Stimulated activated CD4-positive, alpha-beta T cell treated with anti-CD3 and anti-CD28 coated beads, Interleukin-1b, Interleukin-23, amount 100 ng/mL, for 24 hours (primary cell): ENCODE data around the gene BTBD10.
"Not testable (repeated sequence)": the region's sequence is repeated elsewhere in the genome, so short reads cannot be mapped to it uniquely, and the experiment has no call there.

Source experiments
- DNase-seq, 4 experiments: peaks; one replicate each; pipeline ENCODE4 v3.0.0-alpha.2; 2020; ENCODE audit warnings: low read depth in 4 of 4, low spot score in 1 of 4

BTBD10 gene

DNA sequence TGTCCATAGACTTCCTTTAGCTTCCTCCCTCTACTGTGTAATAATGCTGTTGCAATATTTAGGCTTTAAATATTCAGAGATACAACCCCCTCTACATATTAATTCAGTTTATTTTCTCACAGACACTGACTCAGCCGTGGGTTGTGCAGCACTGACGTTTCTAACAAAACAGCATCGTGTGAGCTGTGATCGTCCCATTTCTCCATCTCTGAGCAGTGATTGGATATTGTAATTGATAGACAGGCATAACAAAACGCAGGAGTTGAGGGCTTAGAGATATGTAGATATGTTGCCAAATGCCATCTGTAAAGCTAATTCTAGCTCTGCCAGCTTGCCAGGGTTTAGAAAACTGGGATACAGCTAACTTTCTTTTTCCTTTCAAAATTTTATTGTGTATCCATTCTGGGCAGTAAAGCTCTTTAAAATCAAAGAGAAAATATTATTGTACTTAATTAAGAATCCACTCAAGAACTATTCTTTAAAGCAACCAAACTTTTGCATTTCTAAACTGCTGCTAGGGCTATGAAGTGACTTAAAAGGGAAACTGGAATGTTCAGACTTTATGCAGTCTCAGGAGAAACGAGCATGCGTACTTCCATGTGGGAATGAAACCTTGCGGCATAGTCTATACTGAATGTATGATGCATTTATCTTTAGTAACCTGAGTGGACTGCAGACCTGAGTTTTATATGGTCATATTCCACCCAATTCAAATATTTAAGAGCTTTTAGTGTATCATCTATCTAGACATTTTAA lies 22.7 kb downstream of the BTBD10 start:
- DNase-seq: no peak

DNA sequence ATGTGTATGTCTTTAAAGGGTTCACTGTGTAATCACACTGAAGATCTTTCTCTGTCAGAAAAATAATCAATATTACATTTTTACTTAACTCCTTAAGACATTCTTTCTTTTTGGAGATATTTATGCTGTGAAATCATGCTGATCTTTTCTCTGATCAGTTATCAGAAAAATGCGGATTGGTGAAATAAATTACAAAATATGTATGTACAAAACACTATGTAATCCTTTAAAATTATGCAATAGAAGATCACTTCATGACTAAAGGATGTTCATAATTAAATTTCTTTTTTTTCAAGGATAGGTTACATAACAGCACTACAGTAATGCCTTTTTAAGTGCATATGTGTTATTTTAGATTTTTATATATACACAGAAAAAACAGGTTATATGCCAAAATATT lies 24.7 kb downstream of the BTBD10 start:
- DNase-seq: no peak

DNA sequence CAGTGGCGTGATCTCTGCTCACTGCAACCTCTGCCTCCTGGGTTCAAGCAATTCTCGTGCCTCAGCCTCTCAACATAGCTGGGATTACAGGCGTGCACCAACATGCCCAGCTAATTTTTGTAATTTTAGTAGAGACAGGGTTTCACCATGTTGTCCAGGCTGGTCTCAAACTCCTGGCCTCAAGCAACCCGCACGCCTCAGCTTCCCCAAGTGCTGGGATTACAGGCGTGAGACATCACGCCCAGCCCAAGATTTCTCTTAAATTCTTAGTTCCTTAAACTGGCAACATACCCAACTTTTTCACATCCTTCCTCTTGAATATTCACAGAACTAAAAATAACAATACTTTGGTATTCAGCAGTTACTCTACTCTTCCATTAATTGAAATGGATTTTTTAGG lies 26.2 kb downstream of the BTBD10 start:
- DNase-seq: not testable (repeated sequence)

DNA sequence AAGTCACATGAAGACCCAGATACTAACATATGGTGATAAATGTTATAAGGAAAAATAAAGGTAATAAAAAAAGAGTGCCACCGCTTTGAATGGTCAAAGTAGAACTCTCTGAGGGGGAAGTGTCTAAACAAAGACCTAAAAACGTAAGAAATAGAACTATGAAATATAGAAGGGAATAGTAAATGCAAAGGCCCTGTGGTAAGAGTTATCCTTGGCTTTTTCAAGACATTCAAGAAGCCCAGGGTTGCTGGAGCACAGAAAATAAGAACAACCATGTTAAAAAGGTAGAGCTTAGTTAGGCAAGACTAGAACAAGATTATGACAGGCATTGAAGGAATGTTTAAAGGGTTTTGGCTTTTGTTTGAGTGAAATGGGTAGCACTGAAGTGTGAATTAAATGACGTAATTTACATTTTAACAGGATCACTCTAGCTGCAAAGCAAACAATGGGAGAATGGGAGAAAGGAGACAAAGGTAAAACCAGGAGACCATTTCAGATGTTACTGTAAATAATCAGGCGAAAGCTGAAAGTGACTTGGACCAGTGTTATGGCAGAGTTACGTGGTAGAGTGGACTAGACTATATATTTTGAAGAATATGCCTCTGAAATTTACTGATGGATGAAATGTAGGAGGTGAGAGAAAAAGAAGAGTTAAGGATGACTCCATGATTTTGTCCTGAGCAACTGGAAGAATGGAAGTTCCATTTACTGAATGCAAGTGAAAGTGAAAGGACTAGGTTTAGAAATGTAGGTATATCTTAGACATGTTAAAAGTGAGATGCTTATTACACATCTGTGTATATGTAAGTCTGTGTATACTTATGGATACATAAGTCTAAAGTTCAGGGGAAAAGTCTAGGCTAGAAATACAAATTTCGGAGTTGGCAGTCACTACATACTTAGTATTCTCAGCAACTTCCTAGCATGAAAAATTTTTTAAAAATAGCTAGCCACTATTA lies 28.5 kb downstream of the BTBD10 start:
- no peak for DNase-seq

DNA sequence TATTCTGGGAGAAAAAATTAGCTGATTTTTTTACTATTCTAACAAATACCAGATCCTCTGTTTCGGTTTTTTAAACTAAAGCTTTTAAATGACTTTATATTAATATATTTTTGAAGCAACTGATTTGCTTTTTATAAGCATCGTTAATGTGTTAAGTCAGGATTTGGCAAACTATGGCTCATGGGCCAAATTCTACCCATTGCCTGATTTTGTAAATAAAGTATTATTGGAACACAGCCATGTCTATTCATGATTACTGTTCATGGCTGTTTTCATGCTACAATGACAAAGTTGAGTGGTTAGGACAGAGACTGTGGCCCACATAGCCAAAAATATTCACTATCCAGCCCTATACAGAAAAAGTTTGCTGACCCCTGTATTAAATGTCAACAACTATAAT lies 29.6 kb downstream of the BTBD10 start:
- DNase-seq: no peak

DNA sequence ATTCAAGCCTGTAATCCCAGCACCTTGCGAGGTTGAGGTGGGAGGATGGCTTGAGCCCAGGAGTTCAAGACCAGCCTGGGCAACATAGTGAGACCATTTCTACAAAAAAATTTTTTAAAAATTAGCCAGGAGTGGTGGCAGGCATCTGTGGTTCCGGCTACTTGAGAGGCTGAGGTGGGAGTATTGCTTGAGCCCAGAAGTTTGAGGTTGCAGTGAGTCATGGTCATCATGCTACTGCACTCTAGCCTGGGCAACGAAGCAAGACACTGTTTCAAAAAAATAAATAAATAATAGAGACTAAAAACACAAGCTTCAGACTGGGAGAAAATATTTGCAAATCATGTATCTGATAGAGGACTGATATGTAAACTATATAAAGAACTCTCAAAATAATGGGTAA lies 33.2 kb downstream of the BTBD10 start:
- DNase-seq: no peak

DNA sequence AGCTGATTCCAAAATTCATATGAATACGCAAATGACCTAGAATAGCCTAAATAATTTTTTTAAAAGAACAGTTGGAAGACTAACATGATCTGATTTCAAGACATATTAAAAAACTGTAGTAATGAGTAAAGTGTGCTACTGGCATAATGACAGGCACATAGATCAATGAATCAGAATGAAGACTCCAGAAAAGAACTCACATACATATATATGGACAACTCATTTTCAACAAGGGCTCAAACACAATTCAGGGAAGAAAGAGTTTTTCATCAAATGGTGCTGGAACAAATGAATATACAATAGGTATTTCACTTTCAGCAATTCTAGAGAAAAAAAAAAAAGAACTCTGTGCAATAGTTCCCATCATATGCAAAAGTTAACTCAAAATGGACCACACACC lies 33.7 kb downstream of the BTBD10 start:
- DNase-seq: no peak

DNA sequence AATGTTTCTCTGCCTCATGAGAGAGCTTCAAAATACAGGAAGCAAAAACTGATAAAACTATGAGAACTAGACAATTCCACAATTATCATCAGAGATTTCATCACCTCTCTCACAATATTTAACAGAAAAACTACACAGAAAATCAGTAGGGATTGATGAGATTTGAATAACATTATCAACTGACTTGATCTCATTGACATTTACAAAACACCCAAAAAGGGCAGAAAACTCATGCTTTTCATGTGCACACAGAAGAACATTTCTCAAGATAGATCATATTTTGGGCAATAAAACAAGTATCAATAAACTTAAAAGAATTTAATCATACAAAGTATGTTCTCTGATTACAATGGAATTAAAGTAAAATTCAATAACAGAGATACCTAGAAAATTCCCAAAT lies 35.6 kb downstream of the BTBD10 start:
- no peak for DNase-seq

DNA sequence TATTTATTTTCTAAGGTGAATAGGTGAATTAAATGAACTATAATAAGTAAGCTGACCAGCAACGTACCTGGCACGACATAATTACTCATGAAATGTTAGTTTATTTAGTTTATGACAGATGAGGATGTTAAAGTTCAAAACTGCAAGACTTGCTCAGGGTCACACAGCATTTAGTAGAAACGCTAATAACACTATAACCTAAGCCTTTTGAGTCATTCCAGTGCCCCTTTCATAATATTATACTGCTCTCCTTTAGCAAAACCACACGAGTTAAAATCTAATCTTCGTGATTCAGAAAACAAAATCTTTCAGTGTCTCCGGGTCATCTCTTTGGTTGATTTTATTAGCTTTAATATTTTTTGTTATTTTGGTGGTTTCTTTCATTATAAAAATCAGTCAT lies 39.6 kb downstream of the BTBD10 start:
- no peak for DNase-seq

DNA sequence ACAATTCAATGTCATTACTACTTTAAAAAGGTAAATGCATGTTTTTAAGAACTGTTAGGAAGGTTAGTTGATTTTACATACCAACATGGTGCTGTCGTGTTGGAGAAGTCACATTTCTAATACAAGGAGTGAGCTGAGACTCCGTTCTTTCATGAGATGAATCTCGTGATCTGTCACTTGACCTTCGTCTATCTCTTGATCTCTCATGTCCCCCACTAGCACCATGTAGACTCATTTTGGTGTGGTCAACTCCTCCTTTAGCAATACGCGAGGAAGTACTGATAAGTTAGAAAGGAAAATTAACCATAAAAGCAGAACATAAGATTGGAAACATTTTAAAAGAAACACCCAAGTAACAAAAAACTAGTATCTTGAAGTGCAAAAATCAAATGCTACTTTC lies 41.5 kb downstream of the BTBD10 start:
- DNase-seq: no peak

DNA sequence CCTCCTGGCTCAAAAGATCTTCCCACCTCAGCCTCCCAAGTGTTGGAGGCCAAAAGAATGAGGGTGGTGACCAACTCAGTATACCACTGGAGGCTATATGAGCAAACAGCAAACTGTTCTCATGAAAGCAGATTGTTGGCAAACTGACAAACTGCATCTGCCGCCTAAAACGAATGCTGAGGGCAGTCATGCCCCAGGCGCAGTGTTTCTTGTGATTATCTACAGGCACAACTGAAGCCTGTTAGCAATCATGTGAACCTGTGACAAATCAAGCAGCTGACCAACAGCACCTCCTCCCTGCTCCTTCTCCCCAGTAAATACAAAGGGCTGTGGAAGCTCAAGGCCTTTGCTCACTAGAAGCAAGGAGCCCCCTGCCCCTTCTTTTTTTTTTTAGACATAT lies 47.8 kb downstream of the BTBD10 start:
- no peak for DNase-seq

DNA sequence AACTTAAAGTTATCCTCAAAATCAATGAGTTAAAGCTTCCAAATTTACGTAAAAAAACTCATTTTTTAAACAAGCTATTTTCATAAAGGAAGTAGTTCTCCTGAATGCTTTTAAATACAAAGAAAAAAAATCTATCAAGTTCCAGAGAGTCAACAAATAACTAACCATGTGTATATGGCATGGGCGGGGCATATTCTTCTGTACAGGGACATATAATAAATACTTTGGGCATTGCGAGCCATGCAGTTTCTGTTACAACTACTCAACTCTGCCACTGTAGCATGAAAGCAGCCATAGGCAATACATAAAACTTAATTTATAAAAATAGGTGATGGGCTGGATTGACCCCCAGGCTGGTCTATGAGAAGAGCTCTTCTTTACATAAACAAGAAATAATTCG lies 57.8 kb downstream of the BTBD10 start:
- DNase-seq: no peak

DNA sequence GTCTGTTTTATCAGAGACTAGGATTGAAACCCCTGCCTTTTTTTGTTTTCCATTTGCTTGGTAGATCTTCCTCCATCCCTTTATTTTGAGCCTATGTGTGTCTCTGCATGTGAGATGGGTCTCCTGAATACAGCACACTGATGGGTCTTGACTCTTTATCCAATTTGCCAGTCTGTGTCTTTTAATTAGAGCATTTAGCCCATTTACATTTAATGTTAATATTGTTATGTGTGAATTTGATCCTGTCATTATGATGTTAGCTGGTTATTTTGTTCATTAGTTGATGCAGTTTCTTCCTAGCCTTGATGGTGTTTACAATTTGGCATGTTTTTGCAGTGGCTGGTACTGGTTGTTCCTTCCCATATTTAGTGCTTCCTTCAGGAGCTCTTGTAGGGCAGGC lies 64.7 kb downstream of the BTBD10 start:
- not testable (repeated sequence) for DNase-seq

DNA sequence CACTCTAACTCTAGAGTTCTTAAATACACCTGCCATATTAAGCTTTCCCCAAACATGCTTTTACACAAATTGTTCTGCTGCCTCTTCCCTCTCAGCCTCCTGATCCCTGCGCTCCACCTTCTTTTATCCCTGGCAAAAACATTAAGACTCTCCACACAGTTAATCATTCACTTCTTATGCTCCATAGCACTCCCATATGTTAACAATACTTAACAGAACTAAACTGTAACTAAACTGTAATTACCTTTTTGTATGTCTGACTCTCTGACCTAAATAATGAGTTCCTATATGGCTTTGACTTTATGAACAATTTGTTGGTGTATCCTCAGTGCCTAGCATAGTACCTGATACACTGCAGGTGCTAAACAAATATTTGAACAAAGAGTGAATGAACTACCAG lies 71.8 kb downstream of the BTBD10 start:
- DNase-seq: no peak

DNA sequence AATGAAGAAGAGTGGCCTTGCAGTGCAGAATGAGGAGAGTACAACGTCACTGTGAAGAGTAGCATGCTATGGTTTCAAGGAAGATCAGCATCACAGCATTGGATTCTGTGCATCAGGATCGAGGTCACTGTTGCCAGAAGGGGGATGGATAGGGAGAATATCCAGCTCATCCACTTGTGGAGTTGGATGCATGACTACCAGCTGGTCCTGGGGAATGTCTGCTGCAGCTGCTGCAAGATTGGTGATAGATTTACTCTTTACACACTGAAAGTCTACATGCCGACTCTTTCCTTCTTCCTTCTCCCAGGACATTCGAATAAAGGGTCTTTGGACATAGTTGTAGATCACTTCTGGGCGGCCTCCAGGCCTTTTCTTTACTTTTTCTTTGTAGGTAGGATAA lies 74.3 kb downstream of the BTBD10 start:
- DNase-seq: no peak

DNA sequence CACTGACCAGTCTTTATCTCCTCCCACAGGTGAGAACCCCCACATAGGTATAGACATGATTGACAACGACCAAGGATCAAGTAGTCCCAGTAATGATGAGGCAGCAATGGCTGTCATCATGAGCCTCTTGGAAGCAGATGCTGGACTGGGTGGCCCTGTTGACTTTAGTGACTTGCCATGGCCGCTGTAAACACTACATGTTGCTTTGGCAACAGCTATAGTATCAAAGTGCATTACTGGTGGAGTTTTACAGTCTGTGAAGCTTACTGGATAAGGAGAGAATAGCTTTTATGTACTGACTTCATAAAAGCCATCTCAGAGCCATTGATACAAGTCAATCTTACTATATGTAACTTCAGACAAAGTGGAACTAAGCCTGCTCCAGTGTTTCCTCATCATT lies 76.5 kb downstream of the BTBD10 start:
- no peak for DNase-seq

DNA sequence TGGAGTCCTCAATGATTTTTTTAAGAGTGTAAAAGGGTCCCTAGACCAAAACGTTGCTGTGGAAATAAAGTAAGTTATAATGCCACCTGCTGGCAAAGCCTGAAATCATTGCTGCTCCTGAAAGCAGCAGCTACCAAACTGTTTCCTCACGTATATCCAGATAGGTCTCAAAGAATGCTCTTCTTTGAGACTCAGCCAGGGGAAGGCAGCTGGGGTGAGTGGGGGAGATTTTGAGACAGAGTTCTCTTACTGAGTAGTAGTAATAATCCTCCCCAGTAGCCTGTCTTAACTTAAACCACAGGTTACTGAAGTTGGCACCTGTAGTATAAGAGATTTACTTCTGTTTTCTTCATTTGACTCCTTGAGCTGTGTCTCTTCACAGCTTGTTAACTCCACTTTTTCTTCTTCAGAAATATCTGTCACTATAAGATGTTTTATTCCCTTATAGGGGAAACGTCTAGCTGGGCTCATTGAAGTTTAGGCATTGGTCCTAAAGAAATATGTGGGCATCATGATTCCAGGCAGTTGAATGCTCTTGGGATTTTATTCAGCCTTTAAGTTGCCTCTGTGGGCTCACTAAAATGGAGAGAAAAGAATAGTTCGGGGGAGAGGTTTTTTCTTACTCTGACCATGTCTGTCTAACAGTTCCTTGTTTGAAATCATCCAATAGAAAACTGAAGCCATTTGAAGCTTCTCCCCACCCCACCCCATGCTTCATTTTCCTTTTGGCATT lies 77.9 kb downstream of the BTBD10 start:
- peak in 2 of 4 experiments; percentile 4 for DNase-seq

DNA sequence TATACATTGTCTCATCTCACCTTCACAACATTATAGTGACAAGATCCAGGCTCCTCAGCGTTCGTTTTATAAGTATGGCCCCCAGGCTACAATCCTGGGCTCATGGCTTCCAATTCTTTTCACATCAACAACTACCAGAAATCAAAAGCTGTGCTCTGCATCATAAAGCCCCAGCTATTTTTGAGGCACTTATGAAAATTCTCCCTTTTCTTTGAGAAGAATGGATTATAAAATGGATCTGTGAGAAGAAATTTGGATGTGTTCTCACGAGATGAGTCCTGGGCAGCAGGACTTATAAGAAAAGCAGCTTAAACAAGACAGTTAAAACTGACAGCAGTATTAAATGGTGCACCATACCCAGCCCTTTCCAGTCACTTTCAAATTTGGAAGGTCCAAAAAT lies 80.3 kb downstream of the BTBD10 start:
- DNase-seq: no peak

DNA sequence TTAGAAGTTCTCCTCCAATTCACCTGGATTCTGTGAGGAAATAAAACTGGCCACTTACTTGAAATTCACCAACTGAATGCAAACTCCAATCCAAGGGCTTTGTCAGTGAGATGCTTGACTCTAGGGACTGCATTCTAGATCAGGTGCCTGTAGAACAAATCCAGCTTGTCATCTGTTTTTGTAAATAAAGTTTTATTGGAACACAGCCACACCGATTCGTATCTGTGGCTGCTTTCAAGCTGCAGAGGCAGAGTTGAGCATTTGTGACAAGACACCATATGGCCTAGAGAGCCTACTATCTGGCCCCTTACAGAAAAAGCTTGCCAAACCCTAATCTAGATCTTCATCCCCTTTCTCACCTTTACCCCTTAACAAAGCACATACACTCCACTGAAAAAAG lies 82.3 kb downstream of the BTBD10 start:
- DNase-seq: no peak

DNA sequence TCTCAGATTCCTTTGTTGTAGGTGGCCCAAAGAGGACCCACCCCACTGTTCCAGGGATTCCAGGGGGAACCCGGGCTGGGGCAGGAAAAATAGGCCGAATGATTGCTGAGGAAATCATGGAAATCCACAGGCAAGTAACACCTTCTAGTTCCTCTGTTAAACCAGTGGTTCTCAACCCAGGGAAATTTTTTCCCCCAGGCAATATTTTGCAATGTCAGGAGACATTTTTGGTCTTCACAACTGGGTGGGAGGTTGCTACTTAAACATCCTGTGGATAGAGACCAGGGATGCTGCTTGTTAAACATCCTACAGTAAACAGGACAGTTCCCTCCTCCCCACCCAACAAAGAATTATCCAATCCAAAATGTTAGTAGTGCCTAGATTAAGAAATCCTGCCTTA lies 84.7 kb downstream of the BTBD10 start:
- DNase-seq: no peak

DNA sequence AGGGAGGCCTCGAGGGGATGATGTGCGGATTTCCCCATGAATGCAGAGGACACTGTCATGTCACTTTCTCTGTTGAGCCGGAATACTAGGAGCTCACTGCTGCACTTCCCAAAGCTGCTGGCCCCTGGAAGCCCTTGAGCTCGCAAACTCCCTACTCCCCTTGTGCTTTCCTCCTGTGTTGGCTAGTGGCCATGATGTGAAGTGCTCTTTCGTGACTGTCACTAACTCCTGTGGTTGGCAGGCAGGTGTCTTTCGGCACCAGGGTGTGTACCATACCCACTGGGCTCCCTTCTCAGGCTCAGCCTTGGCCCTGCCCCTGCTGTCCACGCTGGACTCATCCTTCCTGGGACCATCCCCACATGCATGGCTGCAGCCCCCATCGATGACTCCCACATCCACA lies 86.2 kb downstream of the BTBD10 start:
- no peak for DNase-seq

DNA sequence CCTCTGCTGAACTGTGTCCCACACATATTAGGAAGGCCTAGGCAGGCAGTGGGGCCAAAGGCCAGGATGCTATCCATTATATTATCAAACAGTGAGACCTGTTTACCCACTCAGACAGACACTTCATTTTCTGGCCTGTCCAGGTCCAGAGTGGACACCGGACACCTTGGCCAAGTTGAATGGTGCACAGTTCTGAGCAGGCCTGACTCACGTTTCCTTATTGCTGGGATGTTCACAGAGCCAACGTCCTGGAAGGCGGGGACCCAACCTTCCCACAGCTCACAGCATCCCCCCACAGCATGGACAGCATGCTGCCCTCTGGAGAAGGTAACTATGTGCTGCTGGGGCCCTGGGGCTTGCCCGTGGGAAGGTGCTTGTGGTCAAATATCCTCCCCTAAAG lies 86.6 kb downstream of the BTBD10 start:
- no peak for DNase-seq
